ENCODE data around the gene RPF1. TPM values are rescaled to one million over a fixed set of nuclear protein-coding genes. Genes with fewer than 3 reads are reported as not detected.

RPF1 gene
- total RNA-seq = 64.7 TPM
- polyA plus RNA-seq = 54.4 TPM
- long read RNA-seq, donor 1, partial matches to known transcripts = 0 of 1 reads
- long read RNA-seq, donor 1, other reads (novel, unspliced or antisense) = 0 of 1 reads
- long read RNA-seq, donor 2, transcript RPF1-201 (9 exons, 1,385 nt) = major isoform, 38 of 64 reads
- long read RNA-seq, donor 2, partial matches to known transcripts = 20 of 64 reads
- long read RNA-seq, donor 2, other reads (novel, unspliced or antisense) = 6 of 64 reads
- long read RNA-seq, donor 3, transcript RPF1-201 (9 exons, 1,385 nt) = major isoform, 36 of 74 reads
- long read RNA-seq, donor 3, partial matches to known transcripts = 37 of 74 reads
- long read RNA-seq, donor 3, other reads (novel, unspliced or antisense) = 0 of 74 reads
- long read RNA-seq, donor 4, transcript RPF1-201 (9 exons, 1,385 nt) = major isoform, 6 of 6 reads
- long read RNA-seq, donor 4, partial matches to known transcripts = 0 of 6 reads
- long read RNA-seq, donor 4, other reads (novel, unspliced or antisense) = 0 of 6 reads
- long read RNA-seq, donor 5, transcript RPF1-201 (9 exons, 1,385 nt) = major isoform, 31 of 78 reads
- long read RNA-seq, donor 5, partial matches to known transcripts = 47 of 78 reads
- long read RNA-seq, donor 5, other reads (novel, unspliced or antisense) = 0 of 78 reads
- long read RNA-seq, donor 6, transcript RPF1-201 (9 exons, 1,385 nt) = major isoform, 13 of 19 reads
- long read RNA-seq, donor 6, partial matches to known transcripts = 0 of 19 reads
- long read RNA-seq, donor 6, other reads (novel, unspliced or antisense) = 6 of 19 reads
- long read RNA-seq, donor 7, transcript RPF1-201 (9 exons, 1,385 nt) = major isoform, 20 of 33 reads
- long read RNA-seq, donor 7, partial matches to known transcripts = 13 of 33 reads
- long read RNA-seq, donor 7, other reads (novel, unspliced or antisense) = 0 of 33 reads
- long read RNA-seq, donor 8, partial matches to known transcripts = 0 of 3 reads
- long read RNA-seq, donor 8, other reads (novel, unspliced or antisense) = 0 of 3 reads
- long read RNA-seq, donor 9, transcript RPF1-201 (9 exons, 1,385 nt) = major isoform, 5 of 352 reads
- long read RNA-seq, donor 9, partial matches to known transcripts = 327 of 352 reads
- long read RNA-seq, donor 9, other reads (novel, unspliced or antisense) = 20 of 352 reads
- long read RNA-seq, donor 10, transcript RPF1-201 (9 exons, 1,385 nt) = major isoform, 10 of 580 reads
- long read RNA-seq, donor 10, partial matches to known transcripts = 556 of 580 reads
- long read RNA-seq, donor 10, other reads (novel, unspliced or antisense) = 14 of 580 reads

GRCh38 chr1:84478876-84479868 lies at the start of gene RPF1:
Gene RPF1 (plus strand): TSS chr1:84479266. CDS start chr1:84479282, 16 bp downstream.
- peaks cover 5 to 7% of the 10 kb centered on the region in 2 donors for H3K4me1 ChIP-seq (ENCODE audit: control insufficient read depth in 2 of 2, insufficient read depth in 2 of 2, low read length in 2 of 2)
- H3K36me3 ChIP-seq (ENCODE audit: control insufficient read depth in 2 of 2, insufficient read depth in 2 of 2, low read length in 1 of 2) = peaks cover 0 to 16% of the 10 kb centered on the region in 2 donors
- H3K4me3 ChIP-seq (ENCODE audit: low read length in 2 of 2) = peak within 1 kb of the TSS; percentile 68 to 97
- DNase-seq (ENCODE audit: low read depth in 6 of 9, low spot score in 9 of 9) = peak; percentile 68 to 93 (median 79)
- peaks cover 2 to 9% of the 10 kb centered on the region in 2 donors for H3K9me3 ChIP-seq (ENCODE audit: control insufficient read depth in 2 of 2, insufficient read depth in 1 of 2, low read length in 1 of 2)
- 6% methylated on average over 51 of the region's 51 CpGs for whole genome bisulfite sequencing
- peak within 1 kb of the TSS; percentile 94 to 99 for H3K27ac ChIP-seq (ENCODE audit: low read depth in 1 of 2, low read length in 1 of 2)
- peaks cover 5 to 9% of the 10 kb centered on the region in 2 donors for H3K27me3 ChIP-seq (ENCODE audit: control insufficient read depth in 2 of 2, insufficient read depth in 1 of 2, low read length in 1 of 2)

DNA sequence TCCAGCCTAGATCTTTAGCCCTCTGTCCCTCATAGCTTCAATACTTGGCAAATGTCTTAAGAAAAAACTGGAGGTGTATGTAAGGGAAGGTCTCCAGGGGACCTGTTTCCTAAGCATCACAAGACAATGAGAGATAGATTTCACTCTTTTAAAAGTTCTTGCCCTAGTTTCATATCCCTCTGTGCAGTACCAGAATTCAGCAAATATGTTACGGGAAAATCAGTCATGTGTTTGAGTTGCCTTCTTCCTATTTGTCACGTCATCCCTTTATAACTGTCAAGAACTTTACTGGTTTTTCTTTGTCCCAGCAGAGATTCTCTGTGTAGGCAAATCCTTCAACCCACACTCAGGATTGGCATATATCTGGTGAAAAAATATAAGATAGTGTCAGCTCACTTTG lies 48.5 kb upstream of the RPF1 start:
- Histone ChIP-seq H3K4me1 (ENCODE audit: control insufficient read depth in 2 of 2, insufficient read depth in 2 of 2, low read length in 2 of 2) (peaks cover 0 to 2% of the 10 kb centered on the region in 2 donors), H3K4me3 (ENCODE audit: low read length in 2 of 2) (no peak overlapping the region), H3K9me3 (ENCODE audit: control insufficient read depth in 2 of 2, insufficient read depth in 1 of 2, low read length in 1 of 2) (no peaks in the 10 kb centered on the region), H3K27me3 (ENCODE audit: control insufficient read depth in 2 of 2, insufficient read depth in 1 of 2, low read length in 1 of 2) (no peaks in the 10 kb centered on the region), H3K27ac (ENCODE audit: low read depth in 1 of 2, low read length in 1 of 2) (no peak overlapping the region), H3K36me3 (ENCODE audit: control insufficient read depth in 2 of 2, insufficient read depth in 2 of 2, low read length in 1 of 2) (no peaks in the 10 kb centered on the region)
- DNase-seq (ENCODE audit: low read depth in 6 of 9, low spot score in 9 of 9) = no peak
- WGBS = 67% methylated on average over 2 of the region's 2 CpGs

DNA sequence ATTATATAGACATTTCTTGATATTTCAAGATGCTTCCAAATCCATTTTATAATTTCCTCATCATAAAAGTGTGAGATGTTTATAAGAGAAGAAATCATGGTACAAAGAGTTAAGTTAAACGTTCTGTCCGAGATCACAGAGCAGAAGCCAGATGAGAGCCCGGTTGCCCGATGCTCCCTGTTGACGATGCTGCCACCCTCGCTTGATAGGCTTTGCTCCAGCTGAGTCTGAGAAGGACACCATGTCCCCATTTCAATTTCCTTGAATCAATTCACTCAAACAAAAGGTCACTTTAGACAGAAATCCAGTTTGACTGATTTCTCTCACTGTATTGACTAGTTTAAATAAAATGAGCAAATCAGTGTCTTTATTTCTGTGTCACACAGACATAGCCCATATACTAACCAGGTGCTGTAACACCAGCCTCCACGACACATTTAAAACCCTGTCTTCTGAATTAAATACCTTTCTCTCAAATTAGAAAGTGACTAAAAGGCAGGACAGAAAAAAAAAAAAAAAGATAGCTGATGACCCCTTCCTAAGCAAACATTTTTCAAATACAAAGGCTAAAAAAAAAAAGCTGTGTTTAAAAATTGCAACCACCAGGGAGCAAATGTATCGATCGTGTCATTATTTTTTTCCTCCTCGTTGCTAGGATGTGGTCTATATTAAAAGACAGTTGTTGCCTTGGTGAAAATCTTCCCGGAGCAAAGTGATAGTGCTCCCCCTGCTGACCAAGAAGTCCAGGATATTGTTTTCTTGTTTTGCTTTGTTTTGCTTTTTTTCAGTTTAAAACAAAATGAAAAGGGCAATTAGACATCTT lies 45.6 kb upstream of the RPF1 start:
- no peaks in the 10 kb centered on the region for H3K36me3 ChIP-seq (ENCODE audit: control insufficient read depth in 2 of 2, insufficient read depth in 2 of 2, low read length in 1 of 2)
- WGBS = 34% methylated on average over 11 of the region's 11 CpGs
- no peaks in the 10 kb centered on the region for H3K27me3 ChIP-seq (ENCODE audit: control insufficient read depth in 2 of 2, insufficient read depth in 1 of 2, low read length in 1 of 2)
- H3K4me1 ChIP-seq (ENCODE audit: control insufficient read depth in 2 of 2, insufficient read depth in 2 of 2, low read length in 2 of 2) = peaks cover 9 to 11% of the 10 kb centered on the region in 2 donors
- H3K9me3 ChIP-seq (ENCODE audit: control insufficient read depth in 2 of 2, insufficient read depth in 1 of 2, low read length in 1 of 2) = no peaks in the 10 kb centered on the region
- peak; percentile 45 to 88 (median 71) for DNase-seq (ENCODE audit: low read depth in 6 of 9, low spot score in 9 of 9)
- no peak overlapping the region for H3K27ac ChIP-seq (ENCODE audit: low read depth in 1 of 2, low read length in 1 of 2)
- peak overlapping the region; percentile 3 to 38 for H3K4me3 ChIP-seq (ENCODE audit: low read length in 2 of 2)

GRCh38 chr1:84434081-84434769 lies 44.8 kb upstream of the RPF1 start:
- WGBS = 82% methylated on average over 6 of the region's 6 CpGs
- no peaks in the 10 kb centered on the region for H3K9me3 ChIP-seq (ENCODE audit: control insufficient read depth in 2 of 2, insufficient read depth in 1 of 2, low read length in 1 of 2)
- no peak for DNase-seq (ENCODE audit: low read depth in 6 of 9, low spot score in 9 of 9)
- peaks cover 9 to 11% of the 10 kb centered on the region in 2 donors for H3K4me1 ChIP-seq (ENCODE audit: control insufficient read depth in 2 of 2, insufficient read depth in 2 of 2, low read length in 2 of 2)
- no peaks in the 10 kb centered on the region for H3K27me3 ChIP-seq (ENCODE audit: control insufficient read depth in 2 of 2, insufficient read depth in 1 of 2, low read length in 1 of 2)
- H3K27ac ChIP-seq (ENCODE audit: low read depth in 1 of 2, low read length in 1 of 2) = no peak overlapping the region
- no peak overlapping the region for H3K4me3 ChIP-seq (ENCODE audit: low read length in 2 of 2)
- H3K36me3 ChIP-seq (ENCODE audit: control insufficient read depth in 2 of 2, insufficient read depth in 2 of 2, low read length in 1 of 2) = no peaks in the 10 kb centered on the region

DNA sequence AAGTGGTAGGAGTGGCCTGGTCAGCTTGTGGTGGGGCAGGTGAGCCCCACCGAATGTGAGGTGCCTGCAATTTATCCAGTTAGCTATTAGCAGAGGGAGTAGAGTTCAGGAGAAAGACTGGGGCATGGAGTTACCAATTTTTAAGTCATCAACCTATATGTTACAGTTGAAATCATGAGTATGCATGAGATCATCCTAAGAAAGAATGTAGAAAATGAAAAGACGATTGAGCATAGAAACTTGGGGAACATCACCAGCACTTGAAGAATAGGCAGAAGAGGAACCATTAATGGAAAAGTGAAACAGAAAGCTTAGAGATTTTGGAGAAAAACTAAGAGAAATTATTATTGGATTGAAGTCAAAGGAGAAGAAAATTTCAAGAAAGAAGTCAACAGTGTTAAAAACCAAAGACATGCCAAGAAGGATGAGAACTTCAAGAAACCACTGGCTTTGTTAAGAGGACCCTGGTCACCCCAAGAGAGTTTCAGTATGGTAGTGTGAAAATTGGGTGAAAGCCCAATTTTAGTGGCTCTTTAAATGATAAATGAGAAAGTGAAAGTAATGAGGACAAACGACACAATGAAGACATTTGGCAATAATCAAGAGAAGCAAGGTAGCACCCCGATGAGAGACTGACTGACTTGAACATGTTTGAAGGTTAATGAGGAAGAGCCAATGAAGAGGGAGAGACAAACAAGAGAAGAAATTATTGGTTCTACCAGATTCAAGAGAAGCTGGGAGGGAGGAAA lies 44.1 kb upstream of the RPF1 start:
- peak in 1 of 9 donors; percentile 29 for DNase-seq (ENCODE audit: low read depth in 6 of 9, low spot score in 9 of 9)
- WGBS = 30% methylated on average over 4 of the region's 4 CpGs
- H3K27me3 ChIP-seq (ENCODE audit: control insufficient read depth in 2 of 2, insufficient read depth in 1 of 2, low read length in 1 of 2) = no peaks in the 10 kb centered on the region
- no peak overlapping the region for H3K4me3 ChIP-seq (ENCODE audit: low read length in 2 of 2)
- no peaks in the 10 kb centered on the region for H3K9me3 ChIP-seq (ENCODE audit: control insufficient read depth in 2 of 2, insufficient read depth in 1 of 2, low read length in 1 of 2)
- H3K4me1 ChIP-seq (ENCODE audit: control insufficient read depth in 2 of 2, insufficient read depth in 2 of 2, low read length in 2 of 2) = peaks cover 9 to 11% of the 10 kb centered on the region in 2 donors
- H3K36me3 ChIP-seq (ENCODE audit: control insufficient read depth in 2 of 2, insufficient read depth in 2 of 2, low read length in 1 of 2) = no peaks in the 10 kb centered on the region
- H3K27ac ChIP-seq (ENCODE audit: low read depth in 1 of 2, low read length in 1 of 2) = peak overlapping the region in 1 of 2 donors; percentile 37

GRCh38 chr1:84436876-84437655 lies 42.0 kb upstream of the RPF1 start:
- Histone ChIP-seq H3K27me3 (ENCODE audit: control insufficient read depth in 2 of 2, insufficient read depth in 1 of 2, low read length in 1 of 2) (no peaks in the 10 kb centered on the region), H3K4me1 (ENCODE audit: control insufficient read depth in 2 of 2, insufficient read depth in 2 of 2, low read length in 2 of 2) (peaks cover 9 to 11% of the 10 kb centered on the region in 2 donors), H3K27ac (ENCODE audit: low read depth in 1 of 2, low read length in 1 of 2) (peak overlapping the region; percentile 66 to 82), H3K9me3 (ENCODE audit: control insufficient read depth in 2 of 2, insufficient read depth in 1 of 2, low read length in 1 of 2) (no peaks in the 10 kb centered on the region), H3K36me3 (ENCODE audit: control insufficient read depth in 2 of 2, insufficient read depth in 2 of 2, low read length in 1 of 2) (no peaks in the 10 kb centered on the region), H3K4me3 (ENCODE audit: low read length in 2 of 2) (peak overlapping the region in 1 of 2 donors; percentile 22)
- peak in 5 of 9 donors; percentile 16 to 66 (median 25) for DNase-seq (ENCODE audit: low read depth in 6 of 9, low spot score in 9 of 9)
- WGBS = 39% methylated on average over 5 of the region's 5 CpGs
